HL-60 (cell line): ENCODE measurements around the gene GAB2.

Experiments
- GABPA ChIP-seq: IDR thresholded peaks from 2 replicates; pipeline ENCODE4 v1.6.1; 2012; ENCODE audit warnings: low read depth
- POLR2AphosphoS5 ChIP-seq: IDR thresholded peaks from 2 replicates; pipeline ENCODE4 v1.6.1; 2012; ENCODE audit warnings: low read depth
- SPI1 ChIP-seq: IDR thresholded peaks from 2 replicates; pipeline ENCODE4 v1.6.1; 2012; ENCODE audit warnings: low read depth, mild to moderate bottlenecking, borderline replicate concordance
- TF ChIP-seq, protein P1 (sequence below): IDR thresholded peaks from one replicate; pipeline ENCODE4 v1.5.1; 2011; ENCODE audit warnings: low read length, control low read depth, inconsistent platforms; ENCODE audit not compliant: insufficient read depth
- TF ChIP-seq, protein P2 (sequence below): IDR thresholded peaks from 2 replicates; pipeline ENCODE4 v1.6.1; 2012; ENCODE audit warnings: low read depth; ENCODE audit not compliant: insufficient replicate concordance

DNA sequence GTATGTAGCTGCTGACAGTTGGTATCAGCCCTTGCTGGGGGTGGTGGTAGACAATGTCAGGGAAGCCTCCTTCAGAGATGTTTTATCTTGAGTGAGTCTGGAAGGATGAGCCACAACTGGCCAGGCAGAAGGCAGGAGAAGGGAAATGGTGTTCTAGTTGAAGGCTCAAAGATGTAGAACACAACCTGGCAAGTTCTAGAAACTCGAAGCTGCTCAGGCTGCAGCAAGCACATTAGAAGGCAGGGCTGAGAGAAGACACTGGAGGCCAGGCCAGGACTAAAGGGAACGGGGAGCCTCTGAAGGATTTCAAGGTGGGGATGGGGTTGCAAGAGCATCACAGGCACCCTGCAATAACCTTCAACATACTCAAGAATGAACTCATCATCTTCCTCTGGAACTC, 188.5 kb downstream of the GAB2 start:
- TF ChIP-seq, protein P1, sequence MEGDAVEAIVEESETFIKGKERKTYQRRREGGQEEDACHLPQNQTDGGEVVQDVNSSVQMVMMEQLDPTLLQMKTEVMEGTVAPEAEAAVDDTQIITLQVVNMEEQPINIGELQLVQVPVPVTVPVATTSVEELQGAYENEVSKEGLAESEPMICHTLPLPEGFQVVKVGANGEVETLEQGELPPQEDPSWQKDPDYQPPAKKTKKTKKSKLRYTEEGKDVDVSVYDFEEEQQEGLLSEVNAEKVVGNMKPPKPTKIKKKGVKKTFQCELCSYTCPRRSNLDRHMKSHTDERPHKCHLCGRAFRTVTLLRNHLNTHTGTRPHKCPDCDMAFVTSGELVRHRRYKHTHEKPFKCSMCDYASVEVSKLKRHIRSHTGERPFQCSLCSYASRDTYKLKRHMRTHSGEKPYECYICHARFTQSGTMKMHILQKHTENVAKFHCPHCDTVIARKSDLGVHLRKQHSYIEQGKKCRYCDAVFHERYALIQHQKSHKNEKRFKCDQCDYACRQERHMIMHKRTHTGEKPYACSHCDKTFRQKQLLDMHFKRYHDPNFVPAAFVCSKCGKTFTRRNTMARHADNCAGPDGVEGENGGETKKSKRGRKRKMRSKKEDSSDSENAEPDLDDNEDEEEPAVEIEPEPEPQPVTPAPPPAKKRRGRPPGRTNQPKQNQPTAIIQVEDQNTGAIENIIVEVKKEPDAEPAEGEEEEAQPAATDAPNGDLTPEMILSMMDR = no peak
- TF ChIP-seq, protein P2, sequence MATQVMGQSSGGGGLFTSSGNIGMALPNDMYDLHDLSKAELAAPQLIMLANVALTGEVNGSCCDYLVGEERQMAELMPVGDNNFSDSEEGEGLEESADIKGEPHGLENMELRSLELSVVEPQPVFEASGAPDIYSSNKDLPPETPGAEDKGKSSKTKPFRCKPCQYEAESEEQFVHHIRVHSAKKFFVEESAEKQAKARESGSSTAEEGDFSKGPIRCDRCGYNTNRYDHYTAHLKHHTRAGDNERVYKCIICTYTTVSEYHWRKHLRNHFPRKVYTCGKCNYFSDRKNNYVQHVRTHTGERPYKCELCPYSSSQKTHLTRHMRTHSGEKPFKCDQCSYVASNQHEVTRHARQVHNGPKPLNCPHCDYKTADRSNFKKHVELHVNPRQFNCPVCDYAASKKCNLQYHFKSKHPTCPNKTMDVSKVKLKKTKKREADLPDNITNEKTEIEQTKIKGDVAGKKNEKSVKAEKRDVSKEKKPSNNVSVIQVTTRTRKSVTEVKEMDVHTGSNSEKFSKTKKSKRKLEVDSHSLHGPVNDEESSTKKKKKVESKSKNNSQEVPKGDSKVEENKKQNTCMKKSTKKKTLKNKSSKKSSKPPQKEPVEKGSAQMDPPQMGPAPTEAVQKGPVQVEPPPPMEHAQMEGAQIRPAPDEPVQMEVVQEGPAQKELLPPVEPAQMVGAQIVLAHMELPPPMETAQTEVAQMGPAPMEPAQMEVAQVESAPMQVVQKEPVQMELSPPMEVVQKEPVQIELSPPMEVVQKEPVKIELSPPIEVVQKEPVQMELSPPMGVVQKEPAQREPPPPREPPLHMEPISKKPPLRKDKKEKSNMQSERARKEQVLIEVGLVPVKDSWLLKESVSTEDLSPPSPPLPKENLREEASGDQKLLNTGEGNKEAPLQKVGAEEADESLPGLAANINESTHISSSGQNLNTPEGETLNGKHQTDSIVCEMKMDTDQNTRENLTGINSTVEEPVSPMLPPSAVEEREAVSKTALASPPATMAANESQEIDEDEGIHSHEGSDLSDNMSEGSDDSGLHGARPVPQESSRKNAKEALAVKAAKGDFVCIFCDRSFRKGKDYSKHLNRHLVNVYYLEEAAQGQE = no peak
- TF ChIP-seq POLR2AphosphoS5 (no peak), SPI1 (no peak), GABPA (no peak)
